HG03103 (cell line): ENCODE results near the gene CNOT8.
"Not testable (repeated sequence)": the region's sequence is repeated elsewhere in the genome, so short reads cannot be mapped to it uniquely, and the experiment has no call there.

Source experiments
- ATAC-seq: cut with Tn5 transposase; IDR thresholded peaks from one replicate; pipeline ENCODE4 v1.9.1; 2021; ENCODE audit warnings: low read depth; ENCODE audit not compliant: unreplicated experiment

Gene CNOT8

DNA sequence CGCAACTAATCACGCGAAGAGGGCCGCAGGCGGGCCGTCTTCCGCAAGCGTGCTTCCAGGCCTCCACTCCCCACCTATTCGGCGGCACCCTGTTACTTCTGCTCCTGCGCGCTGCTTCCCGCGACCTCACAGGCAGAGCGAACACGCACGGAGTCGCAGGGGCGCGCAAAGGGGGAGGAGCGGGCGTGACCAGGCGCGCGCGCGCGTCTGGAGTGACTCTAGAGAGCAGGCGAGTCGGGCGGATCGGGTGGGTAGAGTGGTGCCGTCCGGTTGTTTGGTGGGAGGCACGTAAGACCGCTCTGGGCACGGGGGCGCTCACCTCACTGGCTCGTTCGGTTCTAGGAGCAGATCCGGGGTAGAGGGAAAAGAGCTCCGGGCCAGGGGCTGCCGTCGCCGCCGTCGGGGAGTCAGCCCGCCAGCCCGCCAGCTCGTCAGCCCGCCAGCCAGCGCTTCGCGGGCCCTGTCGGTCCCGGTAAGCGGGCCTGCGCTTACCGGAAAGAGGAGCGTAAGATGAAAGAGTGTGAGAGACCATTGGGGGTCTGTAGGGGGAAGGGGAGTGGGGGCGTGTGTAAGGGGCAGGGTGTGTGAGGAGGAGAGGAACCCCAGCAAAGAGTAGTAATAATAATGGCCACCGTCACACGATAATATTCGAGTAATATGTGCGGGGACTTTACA lies at the start of gene CNOT8:
Gene CNOT8, plus strand, starts transcription at position 331 of the 675 bp plus-strand sequence. CDS start 4,652 bp downstream, outside the sequence.
- ATAC-seq = peak; percentile 74

DNA sequence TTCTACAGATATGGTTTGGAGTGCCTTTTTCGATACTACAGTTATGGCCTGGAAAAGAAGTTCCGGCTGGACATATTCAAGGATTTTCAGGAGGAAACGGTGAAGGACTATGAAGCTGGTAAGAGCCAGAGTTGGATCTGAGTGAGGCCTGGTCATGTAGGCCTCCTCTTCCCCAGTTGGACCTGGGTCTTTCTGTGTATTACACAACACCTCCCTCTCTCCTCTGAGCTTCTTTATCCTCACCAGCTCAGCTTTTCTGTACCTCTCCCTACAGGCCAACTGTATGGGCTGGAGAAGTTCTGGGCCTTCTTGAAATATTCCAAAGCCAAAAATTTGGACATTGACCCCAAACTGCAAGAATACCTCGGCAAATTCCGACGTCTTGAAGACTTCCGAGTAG lies 47.2 kb upstream of the CNOT8 start:
- no peak for ATAC-seq

DNA sequence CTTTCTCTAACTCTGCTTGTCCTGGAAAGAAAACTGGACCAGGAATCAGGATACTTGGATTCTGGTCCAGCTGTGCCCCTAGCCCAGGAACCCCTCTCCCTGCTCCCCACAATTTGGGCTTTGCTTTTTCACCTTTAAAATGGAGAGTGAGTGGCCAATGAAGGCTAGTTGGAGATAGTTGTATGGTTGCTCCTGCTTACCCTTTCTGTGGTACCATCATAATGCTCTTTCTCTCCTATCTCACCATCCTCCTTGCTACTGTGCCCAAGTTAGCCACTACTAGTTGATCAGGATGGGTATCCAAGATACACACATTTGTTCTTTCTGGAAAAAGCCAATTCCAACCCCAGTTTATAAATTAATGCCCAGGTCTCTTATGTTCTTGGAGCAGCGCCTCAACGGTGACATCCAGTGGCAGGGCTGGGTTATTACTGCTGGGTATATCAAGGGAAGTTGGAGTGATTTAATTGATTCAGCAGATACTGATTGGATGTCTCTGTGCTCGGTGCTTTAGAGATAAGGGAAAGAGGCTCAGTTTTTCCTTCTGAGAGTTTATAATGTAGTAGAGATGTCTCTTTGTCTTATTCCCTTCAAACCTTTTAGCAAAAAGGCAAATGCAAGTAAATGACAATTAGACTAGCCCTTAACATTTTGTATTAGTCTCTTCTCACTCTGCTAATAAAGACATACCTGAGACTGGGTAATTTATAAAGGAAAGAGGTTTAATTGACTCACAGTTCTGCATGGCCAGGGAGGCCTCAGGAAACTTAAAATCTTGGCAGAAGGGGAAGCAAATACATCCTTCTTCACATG lies 46.6 kb upstream of the CNOT8 start:
- peak; percentile 54 for ATAC-seq

DNA sequence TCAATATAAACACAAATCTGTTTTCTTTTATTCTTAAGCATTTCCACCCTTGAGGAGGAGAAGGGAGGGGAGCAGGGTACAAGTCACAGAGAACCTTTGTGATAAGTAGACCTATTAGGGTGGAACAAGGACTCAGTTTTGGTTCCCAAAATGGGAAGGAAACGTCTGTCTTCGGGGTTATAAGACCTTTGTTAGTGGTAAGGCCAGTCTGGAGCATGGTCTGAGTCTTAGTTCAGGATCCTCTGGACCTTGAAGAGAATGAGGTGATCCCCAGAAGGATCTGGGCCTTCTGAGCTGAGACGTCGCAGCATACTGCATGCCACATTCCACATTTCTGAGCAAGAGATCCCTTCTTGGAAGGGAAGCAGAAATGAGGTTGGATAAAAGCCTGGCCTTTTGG lies 45.3 kb upstream of the CNOT8 start:
- ATAC-seq = no peak

DNA sequence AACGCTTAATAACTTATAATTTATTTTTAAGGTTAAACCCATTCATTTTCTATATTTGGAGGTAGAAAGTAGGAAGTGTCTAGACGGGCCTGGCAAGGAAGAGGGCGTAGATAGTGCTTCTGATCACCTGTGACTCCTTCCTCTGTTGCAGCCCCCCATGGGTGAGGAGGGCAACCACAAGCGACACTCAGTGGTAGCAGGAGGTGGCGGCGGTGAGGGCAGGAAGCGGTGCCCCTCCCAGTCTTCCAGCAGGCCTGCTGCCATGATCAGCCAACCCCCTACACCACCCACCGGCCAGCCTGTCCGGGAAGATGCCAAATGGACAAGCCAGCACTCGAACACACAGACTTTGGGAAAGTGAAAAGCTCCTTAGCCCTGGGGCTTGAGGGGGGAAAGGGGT lies 44.7 kb upstream of the CNOT8 start:
- no peak for ATAC-seq

DNA sequence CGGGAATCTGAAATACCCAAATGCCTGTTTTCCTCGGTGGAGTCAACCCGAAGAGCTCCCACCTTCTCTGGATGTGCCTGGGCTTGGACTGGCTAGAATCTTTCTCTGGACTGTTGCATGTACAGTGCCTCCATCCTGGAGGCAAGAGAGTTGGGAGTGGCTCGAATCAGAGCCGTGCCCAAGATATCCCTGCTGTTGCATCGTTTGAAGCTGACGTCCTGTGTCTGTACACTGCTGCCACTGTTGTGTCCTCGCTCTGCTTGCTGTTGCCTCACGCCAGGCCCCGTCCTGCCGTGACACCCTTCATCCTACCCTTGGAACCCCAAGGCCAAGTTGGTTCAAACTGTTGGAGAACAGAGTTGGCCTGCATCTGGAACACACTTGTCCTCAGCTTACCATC lies 43.4 kb upstream of the CNOT8 start:
- no peak for ATAC-seq

DNA sequence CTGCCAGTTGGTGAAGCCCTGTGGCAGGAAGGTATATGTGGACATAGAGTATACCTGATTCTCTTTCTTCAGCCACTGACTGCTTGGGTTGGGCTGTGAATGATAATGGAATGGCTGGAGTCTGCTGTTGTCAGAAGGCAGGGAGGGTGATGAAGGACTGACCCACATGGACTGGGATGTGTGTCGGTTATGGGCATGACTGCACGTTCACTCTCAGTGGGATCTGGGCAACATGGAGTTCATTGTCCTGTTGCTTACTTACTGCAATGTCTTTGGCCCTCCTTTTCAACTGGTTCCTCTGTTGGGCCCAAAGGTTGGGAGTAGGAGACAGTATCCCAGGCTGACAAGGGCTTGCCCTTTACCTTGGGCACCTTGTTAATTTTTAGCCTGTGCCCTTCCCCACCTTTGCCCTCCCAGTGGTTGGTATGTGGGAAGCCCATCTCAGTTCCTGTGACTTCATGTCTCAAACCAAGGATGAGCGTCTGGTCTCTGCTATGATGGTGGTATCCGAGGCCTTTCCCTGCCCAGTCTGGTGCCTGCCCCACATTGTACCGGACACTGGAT lies 42.7 kb upstream of the CNOT8 start:
- ATAC-seq = no peak

DNA sequence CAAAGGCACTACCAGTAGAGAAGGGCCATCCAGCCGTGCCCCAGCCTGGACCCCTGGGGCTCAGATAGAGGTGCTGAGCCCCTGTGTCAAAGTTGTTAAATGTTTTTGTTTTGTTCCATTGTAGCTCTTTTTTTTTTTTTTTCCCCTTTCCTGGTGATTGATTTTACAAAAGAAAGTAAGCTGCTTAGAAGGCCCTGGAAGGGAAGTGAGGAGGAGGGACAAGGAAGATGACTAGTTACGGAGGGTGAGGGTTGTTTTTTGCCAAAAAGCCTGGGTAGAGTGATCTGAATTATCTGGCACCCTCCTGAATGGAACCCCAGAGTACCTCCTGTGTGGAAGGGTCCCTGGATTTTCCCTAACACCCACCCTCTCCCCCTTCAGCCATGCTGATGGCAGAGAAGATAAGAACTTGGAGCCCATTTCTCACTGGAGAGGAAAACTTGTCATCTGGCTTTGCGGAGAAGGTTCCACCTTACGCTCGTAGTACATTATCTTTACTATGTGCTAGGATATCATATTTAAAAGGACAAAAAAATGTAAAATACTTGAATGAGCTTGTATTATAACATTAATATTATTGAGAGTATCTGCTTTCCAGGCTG lies 41.4 kb upstream of the CNOT8 start:
- no peak for ATAC-seq

DNA sequence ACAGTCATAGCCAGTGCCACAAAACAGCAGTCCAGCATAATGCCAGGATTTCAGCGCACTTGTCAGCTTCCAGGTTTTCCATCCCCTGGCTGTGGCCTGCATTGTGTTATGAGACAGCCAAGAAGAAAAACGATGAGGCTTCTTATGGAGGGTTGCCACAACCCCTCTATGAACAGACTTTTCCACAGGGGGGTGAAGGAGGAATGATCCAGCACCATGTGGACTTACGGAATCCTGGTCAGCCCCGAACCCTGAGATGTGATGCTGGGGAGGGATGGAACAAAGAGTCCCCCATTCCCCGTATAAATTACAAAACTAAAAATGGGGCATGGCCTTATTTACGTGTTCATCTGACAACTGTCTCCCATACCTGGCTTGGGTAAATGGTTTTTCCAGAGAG lies 40.6 kb upstream of the CNOT8 start:
- no peak for ATAC-seq

DNA sequence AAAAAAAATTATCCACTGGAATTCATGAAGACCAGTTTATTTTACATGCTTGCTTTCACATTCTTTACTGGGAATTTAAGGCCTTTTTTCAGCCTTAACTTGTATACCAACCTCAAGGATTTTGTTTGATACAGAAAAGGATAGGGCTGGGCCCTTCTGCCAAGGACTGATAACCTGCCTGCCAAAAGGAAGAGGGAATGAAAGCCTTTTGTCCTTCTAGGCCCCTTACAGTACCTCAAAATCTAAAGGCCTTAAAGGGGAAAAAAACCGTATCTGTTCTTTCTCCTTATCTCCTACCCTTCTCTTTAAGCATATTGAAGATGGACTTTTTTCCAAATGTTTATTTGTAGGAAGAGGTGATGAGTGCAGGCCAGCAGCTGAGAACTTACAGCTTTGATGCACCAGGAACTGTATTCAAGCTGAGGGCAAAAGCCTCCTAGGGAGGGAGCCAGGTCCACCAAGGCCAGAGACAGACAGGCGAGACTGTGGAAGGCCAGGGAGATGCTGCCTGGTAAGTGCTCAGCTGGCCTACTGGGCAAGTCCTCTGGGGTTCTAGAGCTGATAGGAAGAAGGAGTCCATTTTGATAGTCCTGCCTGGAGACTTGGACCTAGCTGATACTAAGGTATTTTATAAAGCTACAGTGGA lies 39.8 kb upstream of the CNOT8 start:
- no peak for ATAC-seq

DNA sequence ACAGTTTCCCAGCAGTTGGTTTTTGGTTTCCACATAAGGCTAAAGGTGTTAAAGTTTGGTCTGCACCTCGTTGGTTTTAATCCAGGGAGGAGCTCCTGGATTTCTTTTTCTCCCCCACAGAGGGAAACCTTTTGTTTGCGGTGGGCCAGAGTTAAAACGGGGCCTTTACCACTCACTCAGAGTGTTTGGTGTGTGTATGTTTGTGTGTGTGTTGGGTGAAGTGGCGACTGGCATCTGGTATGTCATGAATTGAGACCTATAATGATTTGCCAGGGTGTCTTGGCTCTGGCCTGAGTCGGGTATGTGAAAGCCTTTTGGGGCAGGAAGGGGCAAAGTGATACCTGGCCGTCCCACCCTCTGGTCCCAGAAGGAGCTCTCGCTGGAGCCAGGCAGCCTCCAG lies 38.9 kb upstream of the CNOT8 start:
- ATAC-seq = no peak

DNA sequence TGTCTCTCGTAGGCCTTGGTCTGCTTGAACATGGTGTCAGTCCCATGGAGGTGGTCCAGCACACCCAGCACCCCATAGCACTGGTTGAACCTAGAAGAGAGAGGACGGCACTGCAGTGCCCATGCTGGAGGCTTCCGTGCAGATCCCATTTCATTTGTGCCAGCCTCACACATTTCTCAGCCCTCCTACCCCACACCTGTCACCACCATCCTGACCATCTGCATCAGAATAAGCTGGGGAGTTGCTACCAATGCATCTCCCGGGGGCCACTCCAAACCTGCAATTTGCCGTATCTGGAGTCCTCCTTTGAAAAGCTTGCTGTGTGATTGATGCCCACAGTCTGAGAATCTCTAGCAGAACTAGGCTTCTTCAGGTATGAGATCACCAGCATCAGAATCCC lies 38.0 kb upstream of the CNOT8 start:
- ATAC-seq = no peak

DNA sequence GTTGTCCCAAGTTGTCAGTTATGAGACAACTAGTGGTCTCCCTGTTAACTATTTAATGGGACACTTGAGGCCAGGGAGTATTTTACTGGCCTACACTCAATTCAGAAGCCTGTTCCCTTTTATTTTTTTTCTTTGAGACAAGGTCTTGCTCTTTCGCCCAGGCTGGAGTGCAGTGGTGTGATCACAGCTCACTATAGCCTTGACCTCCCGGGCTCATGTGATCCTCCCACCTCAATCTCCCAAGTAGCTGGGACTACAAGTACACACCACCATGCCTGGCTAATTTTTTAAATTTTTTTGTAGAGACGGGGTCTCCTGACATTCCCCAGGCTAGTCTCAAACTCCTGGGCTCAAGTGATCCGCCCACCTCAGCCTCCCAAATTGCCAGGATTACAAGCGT lies 35.5 kb upstream of the CNOT8 start:
- not testable (repeated sequence) for ATAC-seq

DNA sequence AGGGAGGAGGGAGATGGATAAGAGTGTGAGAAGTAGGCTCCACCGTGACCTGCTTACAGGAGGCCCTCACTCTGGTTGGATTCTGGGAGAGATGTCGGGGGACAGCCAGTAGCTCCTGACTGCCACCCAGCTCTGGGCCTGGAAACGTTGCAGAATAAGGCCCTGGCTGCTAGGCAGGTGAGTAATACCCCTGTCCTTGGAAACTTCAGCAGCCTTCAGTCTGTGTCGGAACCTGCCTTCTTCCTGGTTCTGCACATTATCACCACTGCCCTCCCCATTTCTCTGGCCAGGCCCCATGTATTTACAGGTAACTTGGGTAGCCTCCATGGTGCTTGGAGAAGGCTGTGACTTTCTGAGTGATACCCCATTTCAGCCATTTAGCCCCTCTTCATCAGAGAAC lies 34.8 kb upstream of the CNOT8 start:
- no peak for ATAC-seq

DNA sequence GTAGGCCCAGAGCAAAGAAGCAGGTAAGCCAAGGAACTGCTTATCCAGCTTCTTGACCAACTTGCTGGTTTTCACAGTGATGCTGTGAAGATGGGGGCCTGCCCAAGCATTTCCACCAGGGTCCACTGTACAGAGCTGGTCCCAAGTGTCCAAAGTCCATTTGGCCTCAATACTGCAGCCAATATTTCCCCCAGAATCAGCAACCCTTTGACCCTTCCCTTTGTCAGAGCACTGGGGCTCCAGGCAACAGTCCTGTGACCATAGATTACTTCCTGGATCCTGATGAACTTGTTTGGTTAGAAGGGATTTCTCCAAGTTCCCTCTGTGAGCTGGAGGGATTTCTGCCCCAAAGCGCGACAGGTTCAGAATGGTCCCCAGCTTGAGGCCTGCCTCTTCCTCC lies 34.4 kb upstream of the CNOT8 start:
- ATAC-seq = no peak

DNA sequence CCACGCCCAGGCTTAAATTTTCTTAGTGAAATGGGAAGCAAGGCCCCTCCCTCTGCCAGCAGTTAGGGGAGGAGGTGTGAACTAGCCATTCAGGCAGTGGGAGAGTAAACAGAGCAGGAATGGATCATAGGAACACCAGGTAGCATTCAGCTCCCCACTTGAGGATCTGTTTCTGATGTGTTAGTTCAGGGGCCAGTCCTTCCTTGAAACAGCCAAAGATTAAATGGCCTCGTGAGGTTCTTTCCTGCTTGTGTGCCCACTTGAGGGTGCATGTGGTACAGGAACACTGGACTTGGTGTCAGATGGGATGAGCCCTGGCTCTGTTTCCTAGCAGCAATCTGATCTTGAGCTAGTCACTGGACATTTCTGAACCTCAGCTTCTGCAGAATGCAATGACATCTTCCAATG lies 29.2 kb upstream of the CNOT8 start:
- no peak for ATAC-seq

DNA sequence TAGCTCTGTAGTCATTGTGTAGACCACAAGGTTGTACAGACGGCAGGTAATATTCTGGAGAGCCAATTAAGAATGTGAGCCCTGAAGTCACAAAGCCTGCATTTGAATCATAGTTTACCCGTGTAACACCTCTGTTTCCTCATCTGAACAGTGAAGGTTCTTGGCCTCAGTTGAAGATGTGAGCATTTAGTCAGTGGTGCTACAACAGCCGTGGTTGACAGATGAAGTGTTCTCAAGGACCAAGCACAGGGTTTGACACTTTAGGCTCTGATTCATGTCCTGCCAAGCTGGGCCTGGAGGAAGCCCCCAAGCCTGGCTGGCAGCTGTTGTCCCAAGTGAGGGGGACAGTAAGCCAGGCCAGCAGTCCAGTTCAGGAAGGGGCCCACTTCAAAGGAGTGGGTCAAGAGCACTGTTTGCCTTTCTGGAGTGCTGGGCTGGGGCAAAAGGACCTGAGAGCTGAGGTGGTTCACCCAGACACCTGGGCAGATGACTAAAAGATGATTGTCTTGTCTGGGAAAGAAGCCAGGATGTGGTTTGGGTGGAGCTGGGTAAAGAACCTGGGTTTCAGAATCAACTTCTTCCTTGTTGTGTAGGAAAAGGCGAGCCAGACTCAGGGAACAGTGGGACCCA lies 28.7 kb upstream of the CNOT8 start:
- ATAC-seq = no peak

DNA sequence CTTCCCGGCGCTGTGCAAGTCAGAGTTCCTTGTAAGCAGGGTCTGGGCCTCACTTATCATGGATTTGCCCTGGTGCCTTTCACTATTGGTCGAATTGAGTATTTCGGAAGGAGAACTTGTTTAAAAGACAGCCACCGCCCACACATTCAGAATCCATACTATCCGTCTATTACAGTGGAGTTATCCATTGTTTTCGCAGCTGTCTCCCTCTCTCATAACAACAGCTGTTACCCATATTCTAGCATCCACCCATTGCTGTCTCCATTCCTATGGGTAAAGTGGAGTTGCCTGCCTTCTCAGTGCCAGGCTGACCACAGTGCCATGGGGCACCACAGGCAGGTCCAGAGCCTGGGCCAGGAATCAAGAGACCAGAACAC lies 28.2 kb upstream of the CNOT8 start:
- no peak for ATAC-seq

DNA sequence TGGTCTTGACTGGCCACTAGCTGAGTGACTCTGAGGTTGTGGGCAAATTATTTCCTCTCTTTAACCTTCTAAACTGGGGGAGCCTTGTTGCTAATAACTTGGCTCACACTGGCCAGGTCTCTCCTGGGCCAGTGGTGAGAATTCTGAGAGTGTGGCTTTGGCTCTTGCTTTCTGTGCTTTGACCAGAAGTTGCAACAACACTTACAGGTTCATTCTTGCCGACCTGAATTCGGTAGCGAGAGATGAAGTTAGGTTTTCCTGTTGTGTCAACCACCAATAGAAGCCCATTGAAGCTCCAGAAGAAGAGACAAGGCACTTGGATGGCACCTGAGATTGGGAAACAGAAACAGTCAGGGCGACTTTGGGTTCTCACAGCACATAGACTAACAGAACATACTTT lies 27.8 kb upstream of the CNOT8 start:
- no peak for ATAC-seq

DNA sequence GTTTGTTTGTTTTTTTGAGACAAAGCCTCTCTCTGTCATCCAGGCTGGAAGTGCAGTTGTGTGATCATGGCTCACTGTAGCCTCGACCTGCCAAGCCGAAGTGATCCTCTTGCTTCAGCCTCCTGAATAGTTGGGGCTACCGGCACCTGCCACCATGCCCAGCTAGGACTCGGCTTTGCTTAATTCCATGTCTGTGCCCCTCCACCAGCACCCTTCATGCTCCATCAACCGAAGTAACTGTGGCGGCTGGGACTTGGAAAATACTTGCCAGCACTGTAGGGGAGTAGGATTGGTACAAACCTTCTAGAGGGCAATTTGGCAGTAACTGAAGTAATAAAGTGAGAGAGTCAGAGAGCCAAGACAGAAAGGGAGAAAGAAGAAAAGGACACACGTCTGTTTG lies 27.0 kb upstream of the CNOT8 start:
- no peak for ATAC-seq

DNA sequence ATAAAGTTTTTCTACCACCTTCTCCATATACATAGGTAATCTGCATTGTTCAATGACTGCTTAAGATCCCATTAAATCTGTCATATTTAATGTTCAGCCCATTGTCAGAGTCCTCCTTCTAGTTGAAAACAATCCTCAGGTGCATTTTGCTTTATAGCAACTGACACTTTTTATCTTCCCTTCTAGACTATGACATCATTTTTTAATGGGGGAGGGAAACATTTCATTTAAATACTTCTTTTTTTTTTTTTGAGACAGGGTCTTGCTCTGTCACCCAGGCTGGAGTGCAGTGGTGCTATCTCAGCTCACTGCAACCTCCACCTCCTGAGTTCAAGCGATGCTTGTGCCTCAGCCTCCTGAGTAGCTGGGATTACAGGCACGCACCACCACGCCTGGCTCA lies 25.6 kb upstream of the CNOT8 start:
- ATAC-seq = not testable (repeated sequence)
